Measurements from ENCODE around the gene ANKMY1. TPM values are rescaled to one million over a fixed set of nuclear protein-coding genes. Genes with fewer than 3 reads are reported as not detected.

Gene ANKMY1
- total and polyA plus RNA-seq, 2 of the 13 experiments (the other 11 are each of a cell fraction or from before 2014, with no cell fraction given): 11.7 to 18.8 TPM

- TF ChIP-seq KDM5A (IDR thresholded peaks at IDR 0.05; ENCODE audit: borderline replicate concordance, low read length) (no peak), ZFP91 (CRISPR knock-in tag; IDR thresholded peaks at IDR 0.05; ENCODE audit: borderline replicate concordance) (peak; percentile 25; the same call in 1 of the 2 replicates), DNMT3B (CRISPR knock-in tag; conservative IDR thresholded peaks at IDR 0.05) (no peak), ZNF431 (CRISPR knock-in tag; IDR thresholded peaks at IDR 0.05; ENCODE audit: borderline replicate concordance, low read depth) (no peak), MEIS2 (CRISPR knock-in tag; IDR thresholded peaks at IDR 0.05) (no peak), IKZF5 (CRISPR knock-in tag; IDR thresholded peaks at IDR 0.05) (no peak), ZNF800 (CRISPR knock-in tag; IDR thresholded peaks at IDR 0.05) (no peak), NFKB2 (CRISPR knock-in tag; IDR thresholded peaks at IDR 0.05; ENCODE audit: borderline replicate concordance) (no peak), HNRNPLL (IDR thresholded peaks at IDR 0.05; ENCODE audit: low read depth, low read length, poor library complexity, severe bottlenecking) (no peak), IRF9 (CRISPR knock-in tag; IDR thresholded peaks at IDR 0.05; ENCODE audit: borderline replicate concordance) (0 out of 2 replicates have a peak, but pooled peaks have one; percentile 30), AHDC1 (CRISPR knock-in tag; IDR thresholded peaks at IDR 0.05; ENCODE audit: borderline replicate concordance) (no peak), GPBP1L1 (CRISPR knock-in tag; IDR thresholded peaks at IDR 0.05) (no peak), MTA1 (CRISPR knock-in tag; IDR thresholded peaks at IDR 0.05; ENCODE audit: borderline replicate concordance) (0 out of 2 replicates have a peak, but pooled peaks have one; percentile 19)
Observed at GRCh38 chr2:240601061-240601830, 43.5 kb upstream of the ANKMY1 start (continued).

All from HepG2 (cell line).